ENCODE results near the gene MIGA1.
"Not testable (repeated sequence)": the region's sequence is repeated elsewhere in the genome, so short reads cannot be mapped to it uniquely, and the experiment has no call there.

Gene MIGA1

GRCh38 chr1:77889671-77890070 is 110.2 kb downstream of the MIGA1 start:
- DNase-seq, result no peak
- in situ Hi-C loops (cut with MboI; ENCODE audit: low pct_unique_long_range_greater_than_20kb, low sequenced_read_pairs), result no loop called here

GRCh38 chr1:77891200-77891599 is 111.8 kb downstream of the MIGA1 start:
- DNase-seq, result no peak
- in situ Hi-C loops (cut with MboI; ENCODE audit: low pct_unique_long_range_greater_than_20kb, low sequenced_read_pairs), result no loop called here

- DNase-seq, result no peak
- in situ Hi-C loops (cut with MboI; ENCODE audit: low pct_unique_long_range_greater_than_20kb, low sequenced_read_pairs), result no loop called here
Observed at GRCh38 chr1:77899647-77900320, 120.3 kb downstream of the MIGA1 start.

- peak; percentile 68 for DNase-seq
- in situ Hi-C loops (cut with MboI; ENCODE audit: low pct_unique_long_range_greater_than_20kb, low sequenced_read_pairs), result no loop called here
Observed at GRCh38 chr1:77900687-77901293, 121.3 kb downstream of the MIGA1 start.

- in situ Hi-C loops (cut with MboI; ENCODE audit: low pct_unique_long_range_greater_than_20kb, low sequenced_read_pairs), result no loop called here
- no peak for DNase-seq
Observed at GRCh38 chr1:77905603-77906002, 126.2 kb downstream of the MIGA1 start.

- DNase-seq, result peak; percentile 11
- in situ Hi-C loops (cut with MboI; ENCODE audit: low pct_unique_long_range_greater_than_20kb, low sequenced_read_pairs), result no loop called here
Observed at GRCh38 chr1:77906019-77906545, 126.6 kb downstream of the MIGA1 start.

GRCh38 chr1:77906624-77907023 is 127.2 kb downstream of the MIGA1 start:
- in situ Hi-C loops (cut with MboI; ENCODE audit: low pct_unique_long_range_greater_than_20kb, low sequenced_read_pairs), result no loop called here
- no peak for DNase-seq

- DNase-seq, result no peak
- in situ Hi-C loops (cut with MboI; ENCODE audit: low pct_unique_long_range_greater_than_20kb, low sequenced_read_pairs), result no loop called here
Observed at GRCh38 chr1:77910116-77910515, 130.7 kb downstream of the MIGA1 start.

GRCh38 chr1:77918918-77919317 is 139.5 kb downstream of the MIGA1 start:
- DNase-seq; in situ Hi-C loops (cut with MboI; ENCODE audit: low pct_unique_long_range_greater_than_20kb, low sequenced_read_pairs): not testable (repeated sequence)

GRCh38 chr1:77925518-77925917 is 146.1 kb downstream of the MIGA1 start:
- DNase-seq, result no peak
- in situ Hi-C loops (cut with MboI; ENCODE audit: low pct_unique_long_range_greater_than_20kb, low sequenced_read_pairs), result no loop called here

GRCh38 chr1:77925956-77926355 is 146.5 kb downstream of the MIGA1 start:
- DNase-seq, result no peak
- in situ Hi-C loops (cut with MboI; ENCODE audit: low pct_unique_long_range_greater_than_20kb, low sequenced_read_pairs), result no loop called here

- in situ Hi-C loops (cut with MboI; ENCODE audit: low pct_unique_long_range_greater_than_20kb, low sequenced_read_pairs), result no loop called here
- no peak for DNase-seq
Observed at GRCh38 chr1:77926561-77927357, 147.3 kb downstream of the MIGA1 start.

- DNase-seq, result no peak
- in situ Hi-C loops (cut with MboI; ENCODE audit: low pct_unique_long_range_greater_than_20kb, low sequenced_read_pairs), result no loop called here
Observed at GRCh38 chr1:77927414-77927813, 148.0 kb downstream of the MIGA1 start.
